IPS DF 19.7 (cell line): ENCODE data around the gene ZC3H4.
"Not testable (repeated sequence)": the region's sequence is repeated elsewhere in the genome, so short reads cannot be mapped to it uniquely, and the experiment has no call there.

Experiments used
- DNase-seq: peaks from one replicate; pipeline ENCODE4 v3.0.0-alpha.2; 2013; ENCODE audit warnings: low read depth, low spot score

The ZC3H4 gene

DNA sequence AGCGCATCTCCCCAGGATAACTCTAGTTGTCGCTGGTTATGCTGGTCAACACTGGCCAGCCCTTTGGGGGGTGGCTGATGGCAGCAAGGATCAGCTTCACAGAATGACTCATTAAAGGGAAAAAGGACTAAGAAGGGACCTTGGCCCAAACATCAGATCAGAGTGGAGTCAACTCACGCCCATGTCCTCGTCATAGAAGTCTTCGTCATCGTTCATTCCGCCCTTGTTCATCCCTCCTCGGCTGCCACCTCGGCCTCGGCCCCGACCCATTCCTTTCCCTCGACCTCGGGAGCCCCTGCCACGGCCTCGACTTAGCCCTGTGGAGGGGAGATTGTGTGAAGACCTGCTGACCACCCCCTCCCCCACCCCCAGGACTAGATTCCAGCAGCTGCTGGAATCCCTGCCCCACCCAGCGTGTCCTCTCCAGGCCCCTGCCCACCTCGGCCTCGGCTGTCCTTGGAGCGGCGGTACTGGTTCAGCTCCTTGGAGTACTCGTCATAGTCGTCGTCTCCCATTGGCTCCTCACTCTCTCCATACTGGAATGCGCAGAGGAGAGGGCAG lies 28.6 kb downstream of the ZC3H4 start:
- DNase-seq = no peak

DNA sequence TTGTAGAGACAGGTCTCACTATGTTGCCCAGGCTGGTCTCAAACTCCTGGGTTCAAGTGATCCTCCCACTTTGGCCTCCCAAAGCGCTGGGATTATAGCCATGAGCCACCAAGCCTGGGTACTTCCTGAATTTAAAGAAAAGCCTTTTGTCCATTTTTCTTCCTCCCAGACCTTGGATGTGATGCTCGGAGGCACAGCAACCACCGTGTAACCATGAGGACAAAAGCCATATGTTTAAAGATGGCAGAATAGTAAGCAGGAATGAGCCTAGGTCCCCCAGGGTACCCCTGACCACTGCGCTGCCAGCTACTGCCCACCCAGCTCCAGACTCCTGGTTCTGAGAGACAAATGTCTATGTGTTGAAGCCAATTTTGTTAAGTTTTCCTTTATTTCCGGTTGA lies 31.1 kb downstream of the ZC3H4 start:
- no peak for DNase-seq

DNA sequence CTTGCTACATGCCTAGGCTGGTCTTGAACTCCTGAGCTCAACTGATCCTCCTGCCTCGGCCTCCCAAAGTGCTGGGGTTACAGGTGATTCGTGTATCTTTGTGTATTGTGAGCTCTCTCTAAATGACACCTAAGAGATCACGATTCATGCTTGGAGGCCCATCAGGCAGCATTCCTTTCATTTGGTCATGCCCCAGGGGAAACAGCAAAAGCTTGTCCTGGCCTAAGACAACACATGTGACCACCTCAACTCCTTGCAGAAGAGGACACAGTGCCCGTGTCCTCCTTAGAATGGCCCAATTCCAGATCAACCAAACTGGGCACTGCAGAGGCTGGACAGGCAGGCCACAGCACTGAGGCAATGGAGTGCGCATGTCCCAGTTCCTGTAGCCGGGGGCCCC lies 32.5 kb downstream of the ZC3H4 start:
- no peak for DNase-seq

DNA sequence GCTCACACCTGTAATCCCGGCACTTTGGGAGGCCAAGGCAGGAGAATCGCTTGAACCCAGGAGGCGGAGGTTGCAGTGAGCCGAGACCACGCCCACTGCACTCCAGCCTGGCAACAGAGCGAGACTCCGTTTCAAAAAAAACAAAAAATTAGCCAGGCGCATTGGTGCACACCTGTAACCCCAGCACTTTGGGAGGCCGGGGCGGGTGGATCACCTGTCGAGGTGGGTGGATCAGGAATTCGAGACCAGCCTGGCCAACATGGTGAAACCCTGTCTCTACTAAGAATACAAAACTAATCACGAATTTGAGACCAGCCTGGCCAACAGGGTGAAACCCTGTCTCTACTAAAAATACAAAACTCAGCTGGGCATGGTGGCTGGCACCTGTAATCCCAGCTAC lies 35.2 kb downstream of the ZC3H4 start:
- not testable (repeated sequence) for DNase-seq

DNA sequence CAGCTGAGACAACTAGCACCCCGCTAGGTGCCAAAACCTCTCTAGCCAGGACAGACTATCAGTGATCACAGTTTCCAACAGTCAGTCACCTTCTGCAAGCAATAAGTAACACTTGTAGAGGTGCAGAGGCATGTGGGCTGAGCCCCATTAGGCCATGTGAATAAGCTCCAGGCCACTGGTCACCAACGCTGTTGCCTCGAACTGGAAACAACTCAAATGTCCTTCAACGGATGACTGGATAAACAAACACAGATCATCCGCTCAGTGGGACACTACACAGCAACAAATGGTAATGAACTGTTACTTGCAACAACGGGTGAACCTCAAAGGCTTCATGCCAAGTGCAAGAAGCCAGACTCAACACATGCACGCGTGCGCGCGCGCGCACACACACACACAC lies 37.6 kb downstream of the ZC3H4 start:
- DNase-seq = no peak

DNA sequence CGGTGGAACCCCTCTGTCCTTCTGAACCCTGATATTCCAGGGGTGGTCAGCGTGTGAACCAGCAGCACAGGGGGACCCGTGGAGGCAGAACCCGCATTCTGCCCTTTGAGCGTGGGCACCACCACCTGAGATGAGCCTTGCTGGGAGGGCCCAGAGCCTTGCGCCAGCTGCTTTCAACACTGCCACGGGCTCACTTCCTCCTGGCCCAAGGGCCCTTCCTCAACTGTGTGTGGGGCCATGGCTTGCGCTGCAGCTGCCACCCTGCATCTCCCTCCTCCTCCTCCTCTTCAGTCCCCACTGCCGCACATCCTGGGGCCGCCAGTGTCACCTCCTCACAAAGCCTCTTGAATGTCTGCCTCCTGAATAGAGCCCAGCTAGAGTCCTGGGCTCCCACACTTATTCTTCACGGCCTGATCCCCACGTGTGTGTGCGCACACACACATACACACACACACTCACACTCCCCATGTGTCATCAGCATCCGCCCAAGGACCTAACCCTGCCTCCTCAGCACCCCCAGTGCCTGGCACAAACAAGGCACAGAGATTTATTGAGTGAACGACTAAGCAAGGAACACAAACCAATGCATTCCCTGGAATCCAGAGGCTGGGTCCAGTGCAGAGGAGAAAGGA lies 38.3 kb downstream of the ZC3H4 start:
- no peak for DNase-seq

DNA sequence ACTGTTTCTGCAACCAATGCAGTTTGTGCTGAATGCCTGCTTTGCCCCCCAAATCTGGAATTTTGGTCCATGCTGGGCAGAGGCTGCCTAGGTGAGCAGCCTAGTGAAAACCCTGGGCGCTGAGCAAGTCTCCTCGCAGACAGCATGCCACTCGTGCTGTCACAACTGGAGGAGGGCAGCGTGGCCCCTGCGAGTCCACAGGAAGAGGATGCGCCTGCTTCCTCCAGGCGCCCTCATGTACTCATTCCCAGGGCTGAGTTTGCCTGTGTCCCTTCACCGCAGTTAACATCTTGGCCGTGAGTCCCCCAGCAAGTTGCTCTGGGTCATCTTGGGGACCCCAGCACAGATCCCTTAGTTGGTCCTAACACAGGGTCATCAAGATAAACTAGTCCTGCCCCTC lies 39.0 kb downstream of the ZC3H4 start:
- DNase-seq = no peak

DNA sequence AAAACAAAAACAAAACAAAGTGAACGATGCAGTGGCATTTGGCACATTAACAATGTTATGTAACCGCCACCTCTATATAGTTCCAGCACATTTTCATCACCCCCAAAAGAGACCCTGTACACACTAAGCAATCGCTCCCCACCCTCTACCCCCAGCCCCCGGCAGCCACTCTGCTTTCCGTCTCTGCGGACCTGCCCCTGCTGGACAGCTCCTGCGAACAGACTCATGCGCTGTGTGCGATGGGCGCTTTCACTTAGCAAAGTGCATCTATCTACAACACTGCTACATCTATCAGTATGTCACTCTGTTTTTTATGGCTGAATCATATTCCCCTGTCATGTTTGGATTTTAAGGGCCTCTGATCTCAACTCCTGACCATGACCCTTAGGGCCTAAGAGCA lies 40.0 kb downstream of the ZC3H4 start:
- DNase-seq = no peak

DNA sequence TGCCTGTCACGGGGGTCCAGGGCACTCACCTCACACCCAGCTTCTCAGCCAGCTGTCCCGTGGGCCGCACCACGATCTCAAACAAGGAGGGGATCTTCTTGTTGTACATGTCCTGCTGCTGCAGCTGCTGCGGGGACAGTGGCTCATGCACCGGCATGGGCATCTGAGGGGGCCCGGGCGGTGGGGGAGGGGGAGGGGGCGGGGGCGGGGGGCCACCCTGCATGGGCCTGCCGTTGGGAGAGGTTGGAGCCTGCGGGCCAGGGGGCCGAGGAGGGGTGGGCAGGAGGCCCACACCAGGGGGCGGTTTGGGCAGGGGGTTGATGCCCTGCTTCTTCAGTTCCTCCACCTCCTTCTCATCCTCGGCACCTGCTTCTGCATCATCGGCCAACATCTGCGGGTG lies 41.3 kb downstream of the ZC3H4 start:
- DNase-seq = no peak

DNA sequence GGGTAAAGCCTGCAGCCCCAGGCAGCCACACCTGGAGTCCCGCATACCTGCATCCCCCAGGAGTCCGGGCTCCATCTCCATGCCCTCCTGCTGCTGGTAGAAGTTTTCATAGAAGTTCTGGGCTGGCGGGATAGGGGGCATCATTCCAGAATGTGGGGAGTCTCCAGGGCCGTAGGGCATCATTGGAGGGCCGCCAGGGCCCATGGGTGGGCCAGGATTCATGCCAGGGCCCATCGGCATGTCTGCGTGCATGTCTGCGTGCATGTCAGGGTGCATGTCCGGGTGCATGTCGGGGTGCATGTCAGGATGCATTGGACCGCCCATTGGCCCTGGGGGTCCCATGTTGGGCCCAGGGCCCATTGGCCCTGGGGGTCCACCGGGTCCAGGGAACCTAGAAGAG lies 41.8 kb downstream of the ZC3H4 start:
- DNase-seq = no peak

DNA sequence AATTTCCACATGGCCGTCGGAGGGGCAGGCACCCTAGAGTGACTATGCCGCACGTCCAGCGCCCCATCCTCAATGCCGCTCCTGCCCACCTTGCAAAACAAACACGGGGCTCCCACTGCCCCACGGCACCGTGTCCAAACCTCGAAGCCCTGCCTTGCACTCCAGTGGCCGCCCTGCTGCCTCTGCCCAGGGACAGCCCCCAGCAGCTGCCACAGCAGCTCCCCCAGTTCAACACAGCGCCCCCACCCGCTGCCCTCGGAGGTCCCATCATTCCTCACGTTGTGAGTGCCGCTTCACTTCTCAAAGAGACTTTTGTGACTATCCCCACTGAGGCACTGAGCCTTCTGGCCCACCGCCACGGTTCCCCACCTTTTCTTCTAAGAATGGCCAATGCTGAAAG lies 42.8 kb downstream of the ZC3H4 start:
- no peak for DNase-seq

DNA sequence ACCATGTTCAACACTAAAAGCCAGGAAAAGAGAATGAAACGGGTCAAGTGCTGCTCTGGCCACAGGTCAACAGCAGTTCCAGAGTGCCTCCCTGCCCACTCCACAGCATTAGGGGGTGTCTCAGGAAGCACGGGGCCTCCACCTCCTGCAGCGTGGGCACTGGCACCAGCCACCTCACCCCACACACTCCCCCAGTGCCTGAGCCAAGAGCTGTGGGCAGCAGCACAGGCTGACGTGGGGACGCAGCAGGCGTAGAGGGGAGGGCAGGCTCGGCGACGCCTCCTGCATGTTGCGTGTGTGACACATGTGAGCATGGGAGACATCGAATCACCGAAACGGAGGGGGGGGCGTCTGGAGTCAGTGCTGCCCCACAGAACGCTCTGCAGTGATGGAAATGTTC lies 43.8 kb downstream of the ZC3H4 start:
- DNase-seq = no peak

DNA sequence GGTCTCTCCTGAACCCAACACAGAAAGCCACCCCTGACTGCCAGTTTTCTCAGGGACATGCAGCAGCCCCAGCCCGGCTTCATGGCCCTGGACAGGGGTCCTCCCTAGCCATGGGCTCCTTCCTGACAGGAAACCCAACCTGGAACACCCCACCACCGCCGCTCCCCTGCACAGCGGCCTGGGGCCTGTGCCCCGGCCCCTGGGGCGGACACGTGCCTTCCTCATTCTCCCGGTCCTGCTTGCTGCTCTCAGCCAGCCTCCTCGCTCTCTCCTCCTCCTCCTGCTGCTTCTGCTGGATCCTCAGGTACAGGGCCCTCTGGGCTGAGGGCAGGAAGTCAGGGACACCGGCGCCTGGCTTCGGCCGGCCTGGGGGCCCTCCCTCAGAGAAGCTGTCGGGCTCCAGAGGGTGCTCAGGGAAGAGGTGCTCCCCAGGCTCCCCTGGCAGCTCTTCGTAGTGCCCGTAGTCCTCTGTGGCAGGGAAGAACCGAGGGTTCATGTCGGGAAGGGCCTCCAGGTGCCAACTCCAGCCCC lies 44.6 kb downstream of the ZC3H4 start:
- DNase-seq = no peak

DNA sequence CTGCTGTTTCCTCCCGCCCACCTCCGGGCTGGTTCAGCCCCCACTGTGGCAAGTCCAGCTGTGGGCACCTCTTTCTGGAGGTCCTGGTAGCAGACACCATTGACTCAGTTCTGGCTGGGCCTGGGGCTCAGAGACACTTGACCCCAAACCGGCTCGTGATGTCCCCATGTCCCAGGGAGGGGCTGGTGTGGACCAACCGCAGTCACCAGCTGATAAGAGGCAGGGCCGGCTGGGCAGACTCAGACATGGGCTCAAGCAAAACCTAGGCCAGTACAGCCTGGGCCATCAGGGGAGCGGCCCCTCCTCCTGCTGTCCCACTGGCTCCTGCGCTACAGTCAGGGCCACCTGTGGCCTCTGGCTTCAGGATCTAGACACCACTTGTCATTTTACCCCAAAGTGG lies 45.3 kb downstream of the ZC3H4 start:
- DNase-seq = no peak

DNA sequence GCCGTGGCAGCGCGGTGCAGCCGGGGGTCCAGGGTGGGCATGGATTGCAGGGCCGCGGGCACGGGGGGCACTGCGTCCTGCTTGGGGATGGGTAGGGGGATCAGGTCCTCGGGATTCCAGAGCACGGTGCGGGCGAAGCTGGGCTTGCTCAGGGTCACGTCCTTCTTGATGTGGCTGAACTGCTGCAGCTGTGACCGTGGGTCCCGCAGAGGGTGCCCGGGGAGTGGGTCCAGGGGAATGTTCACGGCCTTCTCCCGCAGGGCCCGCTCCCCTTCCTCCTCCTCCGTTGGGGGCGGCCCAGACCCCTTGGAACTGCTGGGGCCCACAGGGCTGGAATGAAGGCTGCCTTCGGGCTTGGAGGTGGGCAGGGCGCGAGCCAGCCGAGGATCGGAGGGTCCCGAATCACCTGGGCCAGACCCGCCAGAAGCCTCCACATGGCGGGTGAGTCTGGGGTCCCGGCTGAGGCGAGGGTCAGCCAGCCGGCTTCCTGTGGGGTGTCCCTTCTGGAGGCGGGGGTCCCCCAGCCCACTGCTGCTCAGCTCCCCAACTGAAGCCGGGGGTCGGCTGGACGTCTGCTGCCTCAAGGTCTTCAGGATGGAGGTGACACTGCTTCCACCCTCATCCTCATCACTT lies 46.2 kb downstream of the ZC3H4 start:
- no peak for DNase-seq

DNA sequence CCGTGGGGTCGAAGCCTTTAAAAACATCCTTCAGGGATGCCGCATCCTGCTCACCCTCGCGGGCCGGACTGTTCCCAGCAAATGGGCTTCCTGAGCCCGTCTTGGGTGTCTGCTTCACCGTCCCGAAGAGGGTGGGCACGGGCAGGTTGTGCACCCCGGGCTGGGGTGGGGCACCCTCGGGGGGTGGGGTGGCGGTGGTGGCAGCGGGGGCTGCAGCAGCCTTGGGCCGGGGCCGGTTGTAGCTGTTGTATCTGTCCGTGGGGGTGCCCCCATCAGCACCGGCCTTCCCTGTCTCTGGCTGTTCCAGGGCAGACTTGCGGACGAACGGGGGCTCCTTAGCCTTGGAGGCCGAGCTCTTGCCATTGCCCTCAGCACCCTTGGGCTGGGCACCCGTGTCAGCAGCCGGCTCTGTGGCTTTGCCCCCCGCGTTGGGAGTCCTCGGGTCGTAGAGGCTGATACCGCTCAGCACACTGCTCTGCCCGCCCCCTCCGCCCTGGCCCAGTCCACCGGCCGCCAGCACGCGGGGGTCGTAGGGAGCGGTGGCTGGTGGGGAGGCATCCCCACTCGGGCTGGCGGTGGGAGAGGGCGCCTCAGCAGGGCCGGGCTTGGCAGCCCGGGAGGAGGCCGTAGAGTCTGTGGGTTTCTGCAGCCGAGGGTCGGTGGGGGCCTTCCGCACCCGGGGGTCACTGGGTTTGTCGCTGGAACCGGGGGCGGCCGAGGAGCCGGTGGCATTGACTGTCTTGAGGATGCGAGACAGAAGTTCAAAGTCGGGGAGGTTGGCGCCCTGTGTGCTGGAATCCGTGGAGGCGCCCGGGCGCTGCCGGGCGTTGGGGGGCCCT lies 47.0 kb downstream of the ZC3H4 start:
- DNase-seq = no peak

DNA sequence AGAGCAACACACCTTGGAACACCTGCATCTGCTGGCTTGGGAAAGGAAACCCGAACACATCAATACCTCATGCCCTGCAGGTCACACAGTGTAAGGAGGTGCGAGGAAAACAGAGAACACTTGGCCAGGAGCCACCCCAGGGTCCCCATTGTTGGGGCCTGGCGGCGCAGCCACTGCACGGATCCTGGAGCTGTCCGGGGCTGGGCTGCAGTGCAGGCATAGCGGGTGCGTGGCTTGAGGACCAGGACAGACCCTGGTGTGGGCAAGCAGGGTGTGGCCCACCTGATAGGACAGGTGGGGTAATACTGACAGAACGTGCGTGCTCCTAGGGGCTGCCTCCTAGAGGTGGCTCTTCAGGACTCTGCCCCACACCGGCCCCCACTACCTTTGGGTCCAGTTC lies 48.3 kb downstream of the ZC3H4 start:
- DNase-seq = no peak

DNA sequence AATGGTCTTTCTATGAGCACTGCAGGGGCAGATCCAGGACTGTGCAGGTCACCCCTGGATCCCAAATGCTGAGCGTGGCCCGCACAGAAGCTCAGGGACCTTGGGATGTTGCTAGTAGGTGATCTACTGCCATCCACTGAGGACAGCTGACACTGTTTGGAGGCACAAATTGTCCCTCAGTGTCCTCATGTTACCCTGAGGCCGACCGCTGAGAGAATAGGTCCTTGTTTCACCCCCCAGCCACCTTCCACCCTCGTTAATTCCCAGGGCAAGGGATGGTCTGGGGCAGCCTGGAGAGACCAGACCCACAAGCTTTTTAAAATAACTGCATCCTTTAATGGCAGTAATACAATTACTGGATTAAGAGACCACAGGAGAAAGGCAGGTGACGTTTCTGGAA lies 49.7 kb downstream of the ZC3H4 start:
- no peak for DNase-seq

DNA sequence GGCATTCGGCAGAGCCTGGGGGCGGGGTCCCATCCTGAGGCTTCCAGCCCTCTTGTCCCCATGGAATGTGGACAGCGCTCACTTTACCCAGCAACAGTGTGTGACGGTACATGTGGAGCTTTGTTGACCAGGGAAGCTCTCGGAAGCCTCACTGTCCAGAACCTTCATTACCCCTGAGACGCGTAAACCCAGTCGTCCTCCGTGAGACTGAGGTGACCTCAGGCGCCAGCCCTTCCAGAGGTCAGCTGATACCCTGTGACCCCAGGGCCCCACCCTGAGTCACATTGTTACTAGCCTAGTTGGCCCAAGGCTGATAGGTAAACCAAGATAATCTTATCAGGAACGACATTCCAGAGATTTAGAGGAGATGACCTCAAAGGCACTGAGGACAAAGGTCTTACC lies 55.0 kb downstream of the ZC3H4 start:
- DNase-seq = no peak

DNA sequence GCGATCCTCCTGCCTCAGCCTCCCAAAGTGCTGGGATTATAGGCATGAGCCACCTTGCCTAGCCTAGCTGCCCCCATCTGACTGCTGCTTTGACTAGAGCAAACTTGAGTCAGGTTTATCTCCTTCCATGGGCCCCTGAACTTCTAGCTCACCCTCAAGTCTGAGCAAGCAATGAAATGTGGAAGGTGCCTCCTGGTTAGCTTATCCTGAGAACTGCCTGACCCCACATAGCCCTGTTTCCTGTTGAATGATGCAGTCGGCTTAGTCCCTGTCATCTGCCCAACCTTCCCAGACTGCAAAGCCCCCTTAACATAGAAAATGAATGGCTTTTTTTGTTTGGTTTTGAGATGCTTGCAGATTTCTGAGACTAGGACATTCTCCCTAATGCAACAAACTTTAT lies 56.2 kb downstream of the ZC3H4 start:
- DNase-seq = no peak

DNA sequence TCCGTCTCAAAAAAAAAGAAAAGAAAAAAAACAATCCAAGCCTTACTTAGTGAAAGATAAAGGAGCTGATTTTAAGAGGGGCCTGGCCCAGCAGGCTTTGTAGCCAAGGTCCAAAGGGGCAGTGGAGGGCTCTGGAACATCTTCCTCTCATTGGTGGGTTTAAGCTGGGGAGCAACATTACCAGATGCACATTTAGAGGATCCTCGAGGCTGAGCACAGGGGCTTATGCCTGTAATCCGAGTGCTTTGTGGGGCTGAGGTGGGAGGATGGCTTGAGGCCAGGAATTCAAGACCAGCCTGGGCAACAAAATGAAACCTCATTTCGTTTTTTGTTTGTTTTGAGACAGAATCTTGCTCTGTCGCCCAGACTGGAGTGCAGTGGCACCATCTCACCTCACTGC lies 57.2 kb downstream of the ZC3H4 start:
- no peak for DNase-seq

DNA sequence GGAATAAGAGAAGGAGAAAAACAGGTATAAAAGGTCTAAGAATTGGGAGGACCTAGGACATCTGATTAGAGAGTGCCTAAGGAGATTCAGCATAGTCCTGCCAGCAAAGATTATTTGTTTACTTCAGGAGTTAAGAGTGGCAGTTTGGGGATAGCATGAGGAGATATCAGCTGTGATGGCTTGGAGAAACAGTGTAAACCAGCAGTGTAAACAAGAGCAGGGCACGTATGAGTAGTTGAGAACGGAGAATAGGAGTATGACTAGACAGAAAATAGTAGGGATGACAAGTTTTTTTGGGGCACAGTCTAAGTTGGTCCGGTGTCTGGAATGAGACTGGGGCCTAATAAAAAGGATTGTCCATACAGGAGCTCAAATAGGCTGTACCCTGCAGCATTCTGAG lies 63.0 kb downstream of the ZC3H4 start:
- not testable (repeated sequence) for DNase-seq
